Mesothelial cell of epicardium (in vitro differentiated cells): Measurements from ENCODE around the gene POLR3A. TPM values are rescaled to one million over a fixed set of nuclear protein-coding genes. Genes with fewer than 3 reads are reported as not detected.

Experiments
- DNase-seq, 2 experiments: peaks; one replicate each; pipeline ENCODE4 v3.0.0; 2021; ENCODE audit warnings: low spot score in 2 of 2; ENCODE audit not compliant: unreplicated experiment in 2 of 2
- H3K27ac Mint-ChIP-seq: 2 replicates; pipeline ENCODE4 v1.8.0; 2021; ENCODE audit warnings: mixed read lengths
- H3K27me3 Mint-ChIP-seq: 2 replicates; pipeline ENCODE4 v1.8.0; 2021; ENCODE audit warnings: low read depth, mixed read lengths
- H3K36me3 Mint-ChIP-seq: 2 replicates; pipeline ENCODE4 v1.8.0; 2021; ENCODE audit warnings: mixed read lengths
- H3K4me1 Mint-ChIP-seq: 2 replicates; pipeline ENCODE4 v1.8.0; 2021; ENCODE audit warnings: mixed read lengths
- H3K4me3 Mint-ChIP-seq: 2 replicates; pipeline ENCODE4 v1.8.0; 2021; ENCODE audit warnings: mild to moderate bottlenecking, moderate library complexity, mixed read lengths
- H3K9me3 Mint-ChIP-seq: 2 replicates; pipeline ENCODE4 v1.8.0; 2021; ENCODE audit warnings: mixed read lengths
- total RNA-seq: library from RNA; stranded (reverse); gene quantifications from 3 replicates; pipeline ENCODE4 v1.2.1, GENCODE V29; 2021
- TF ChIP-seq, protein P1 (sequence below): fragments of 200-600 bp; sonication (generic); IDR thresholded peaks from one replicate; pipeline ENCODE4 v1.5.0; 2021; ENCODE audit warnings: antibody characterized with exemption; ENCODE audit not compliant: unreplicated experiment

Gene POLR3A
- total RNA-seq, 1 donor from 2014 or later = 23.9 TPM

DNA sequence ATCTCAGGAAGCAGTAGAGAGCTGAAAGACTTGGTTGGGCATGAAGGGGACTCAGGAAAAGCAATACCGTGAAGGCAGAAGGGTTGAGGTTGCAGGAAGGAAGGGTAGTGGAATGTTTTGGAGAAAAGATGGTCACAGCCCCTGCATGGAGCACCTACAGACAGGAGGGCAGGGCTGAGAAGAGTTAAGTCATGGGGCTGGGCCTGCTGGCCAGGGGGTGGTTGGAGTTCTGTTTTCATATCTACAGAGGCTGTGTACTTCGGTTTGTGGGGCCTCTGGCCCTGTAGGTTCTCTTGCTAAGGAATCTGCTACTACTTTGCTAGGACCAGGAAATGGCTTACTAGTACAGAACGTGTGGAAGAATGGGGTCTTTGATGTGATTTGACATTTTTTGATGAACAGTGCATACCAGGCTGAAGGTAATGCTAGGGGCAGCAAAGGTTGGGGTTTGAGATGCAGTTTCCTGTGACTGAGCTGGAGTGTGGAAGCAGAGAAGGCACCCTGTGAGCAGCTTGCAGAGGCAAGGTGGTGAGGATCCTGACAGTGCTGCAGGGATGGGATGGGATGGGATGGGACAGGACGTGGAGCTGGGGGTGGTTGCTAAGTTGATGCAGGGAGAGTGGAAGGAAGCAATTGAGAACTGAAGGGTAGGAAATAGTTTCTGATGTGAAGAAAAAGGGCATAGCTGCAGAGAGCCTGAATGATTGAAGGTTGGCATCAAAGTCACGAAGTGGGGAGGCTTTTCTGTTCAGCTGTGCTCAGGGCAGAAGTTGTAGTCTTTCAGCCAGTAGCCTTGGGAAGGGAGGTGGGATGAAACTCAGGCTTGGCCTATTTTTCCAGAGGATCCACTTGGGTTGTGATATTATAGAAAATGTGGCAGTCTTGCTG lies 12.1 kb upstream of the POLR3A start:
- Mint-ChIP-seq H3K4me3 (no peak overlapping the region), H3K27me3 (no peaks in the 10 kb centered on the region), H3K27ac (peak overlapping the region; percentile 57), H3K9me3 (no peaks in the 10 kb centered on the region), H3K4me1 (peaks cover 51% of the 10 kb centered on the region), H3K36me3 (peaks cover 26% of the 10 kb centered on the region)
- DNase-seq = no peak
- TF ChIP-seq, protein P1, sequence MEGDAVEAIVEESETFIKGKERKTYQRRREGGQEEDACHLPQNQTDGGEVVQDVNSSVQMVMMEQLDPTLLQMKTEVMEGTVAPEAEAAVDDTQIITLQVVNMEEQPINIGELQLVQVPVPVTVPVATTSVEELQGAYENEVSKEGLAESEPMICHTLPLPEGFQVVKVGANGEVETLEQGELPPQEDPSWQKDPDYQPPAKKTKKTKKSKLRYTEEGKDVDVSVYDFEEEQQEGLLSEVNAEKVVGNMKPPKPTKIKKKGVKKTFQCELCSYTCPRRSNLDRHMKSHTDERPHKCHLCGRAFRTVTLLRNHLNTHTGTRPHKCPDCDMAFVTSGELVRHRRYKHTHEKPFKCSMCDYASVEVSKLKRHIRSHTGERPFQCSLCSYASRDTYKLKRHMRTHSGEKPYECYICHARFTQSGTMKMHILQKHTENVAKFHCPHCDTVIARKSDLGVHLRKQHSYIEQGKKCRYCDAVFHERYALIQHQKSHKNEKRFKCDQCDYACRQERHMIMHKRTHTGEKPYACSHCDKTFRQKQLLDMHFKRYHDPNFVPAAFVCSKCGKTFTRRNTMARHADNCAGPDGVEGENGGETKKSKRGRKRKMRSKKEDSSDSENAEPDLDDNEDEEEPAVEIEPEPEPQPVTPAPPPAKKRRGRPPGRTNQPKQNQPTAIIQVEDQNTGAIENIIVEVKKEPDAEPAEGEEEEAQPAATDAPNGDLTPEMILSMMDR = no peak

- DNase-seq = no peak
- Mint-ChIP-seq H3K4me3 (no peak overlapping the region), H3K27ac (peak overlapping the region; percentile 1), H3K9me3 (no peaks in the 10 kb centered on the region), H3K4me1 (peaks cover 67% of the 10 kb centered on the region), H3K36me3 (peaks cover 33% of the 10 kb centered on the region), H3K27me3 (no peaks in the 10 kb centered on the region)
- TF ChIP-seq, protein P1 = no peak
Observed at GRCh38 chr10:78039743-78040142, 10.4 kb upstream of the POLR3A start.

GRCh38 chr10:78038791-78039547 lies 9.7 kb upstream of the POLR3A start:
- no peak for DNase-seq
- Mint-ChIP-seq H3K27ac (peak overlapping the region; percentile 31), H3K9me3 (no peaks in the 10 kb centered on the region), H3K36me3 (peaks cover 33% of the 10 kb centered on the region), H3K27me3 (no peaks in the 10 kb centered on the region), H3K4me3 (no peak overlapping the region), H3K4me1 (peaks cover 64% of the 10 kb centered on the region)
- TF ChIP-seq, protein P1 = no peak

DNA sequence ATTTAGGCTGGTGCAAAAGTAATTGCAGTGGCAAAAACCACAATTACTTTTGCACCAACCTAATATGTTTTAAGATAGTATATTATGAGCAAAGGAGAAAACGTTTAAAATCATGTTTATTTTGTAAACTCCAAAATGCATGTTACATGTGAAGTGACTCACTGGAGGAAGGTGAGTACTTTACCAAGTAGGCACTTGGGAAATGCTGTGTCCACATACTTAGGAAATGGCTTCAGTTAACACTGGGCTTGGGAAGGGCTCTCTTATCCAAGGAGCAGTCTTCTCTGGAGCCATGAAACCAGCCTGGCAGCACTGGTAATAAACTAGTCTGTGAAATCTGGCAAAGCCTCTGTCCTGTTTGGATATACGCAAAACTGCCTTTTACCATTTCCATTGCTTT lies 8.8 kb upstream of the POLR3A start:
- no peak overlapping the region for H3K27ac Mint-ChIP-seq
- DNase-seq = no peak
- H3K4me1 Mint-ChIP-seq = peaks cover 55% of the 10 kb centered on the region
- no peak overlapping the region for H3K4me3 Mint-ChIP-seq
- peaks cover 33% of the 10 kb centered on the region for H3K36me3 Mint-ChIP-seq
- no peaks in the 10 kb centered on the region for H3K9me3 Mint-ChIP-seq
- H3K27me3 Mint-ChIP-seq = no peaks in the 10 kb centered on the region
- TF ChIP-seq, protein P1 = no peak

DNA sequence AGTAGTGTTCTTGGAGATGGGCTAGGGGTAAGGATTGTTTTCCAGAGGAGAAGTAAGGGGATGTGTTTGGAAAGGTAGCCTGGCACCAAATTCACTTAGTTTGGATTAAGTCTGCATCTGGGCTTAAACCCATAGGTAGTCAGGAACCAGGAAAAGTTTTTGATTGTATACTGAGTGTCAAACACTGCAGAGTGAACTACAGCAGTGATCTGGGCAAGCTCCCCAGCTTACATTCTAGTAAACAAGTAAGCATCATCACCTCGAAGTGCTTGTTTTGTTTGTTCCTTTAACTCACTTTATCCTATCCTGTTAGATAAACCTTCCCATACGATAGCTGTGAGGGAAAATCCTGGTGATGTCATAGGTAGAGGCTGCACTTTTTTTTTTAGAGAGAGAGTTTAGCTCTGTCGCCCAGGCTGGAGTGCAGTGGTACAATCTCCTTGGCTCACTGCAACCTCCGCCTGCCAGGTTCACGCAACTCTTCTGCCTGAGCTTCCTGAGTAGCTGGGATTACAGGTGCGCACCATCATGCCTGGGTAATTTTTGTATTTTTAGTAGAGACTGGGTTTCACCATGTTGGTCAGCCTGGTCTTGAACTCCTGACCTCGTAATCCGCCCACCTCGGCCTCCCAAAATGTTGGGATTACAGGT lies 6.7 kb upstream of the POLR3A start:
- Mint-ChIP-seq H3K4me3 (peak overlapping the region; percentile 95), H3K4me1 (peaks cover 46% of the 10 kb centered on the region)

More for the DNA sequence above, 6.7 kb upstream of the POLR3A start:
- Mint-ChIP-seq H3K36me3 (peaks cover 29% of the 10 kb centered on the region), H3K27me3 (no peaks in the 10 kb centered on the region), H3K9me3 (no peaks in the 10 kb centered on the region), H3K27ac (peak overlapping the region; percentile 45)
- TF ChIP-seq, protein P1 = no peak
- no peak for DNase-seq
